ENCODE results near the gene TFCP2L1.

GRCh38 chr2:121211251-121211650, 73.8 kb downstream of the TFCP2L1 start:
- no peak for TF ChIP-seq POLR2AphosphoS5 (IDR thresholded peaks at IDR 0.05; ENCODE audit: borderline replicate concordance, low read depth, low read length)
- TF ChIP-seq EZH2 (IDR thresholded peaks at IDR 0.05), result no peak

Measured in SK-N-MC (cell line).